ENCODE results near the gene POLDIP2.

The POLDIP2 gene

GRCh38 chr17:28315846-28316705, 41.3 kb downstream of the POLDIP2 start:
- no peak for DNase-seq

- DNase-seq = no peak
Observed at GRCh38 chr17:28313841-28314240, 43.5 kb downstream of the POLDIP2 start.

GRCh38 chr17:28306954-28307401, 50.3 kb downstream of the POLDIP2 start:
- no peak for DNase-seq

- DNase-seq = no peak
Observed at GRCh38 chr17:28298449-28298848, 58.9 kb downstream of the POLDIP2 start.
